WERI-Rb-1 (cell line): ENCODE results near the gene KRT82.

ENCODE experiments used
- DNase-seq: peaks from one replicate; pipeline ENCODE4 v3.0.0-alpha.2; 2020
- H3K27ac ChIP-seq: fragments of 250-450 bp; sonication (Bioruptor Pico); 2 replicates; pipeline ENCODE4 v1.5.1; 2020; ENCODE audit warnings: mild to moderate bottlenecking, moderate library complexity
- H3K27me3 ChIP-seq: fragments of 250-450 bp; sonication (Bioruptor Pico); 2 replicates; pipeline ENCODE4 v1.5.1; 2021; ENCODE audit warnings: mild to moderate bottlenecking, low read depth, moderate library complexity; ENCODE audit not compliant: insufficient read depth, severe bottlenecking
- H3K36me3 ChIP-seq: fragments of 250-450 bp; sonication (Bioruptor Pico); 2 replicates; pipeline ENCODE4 v1.5.1; 2020; ENCODE audit warnings: mild to moderate bottlenecking, moderate library complexity
- H3K4me3 ChIP-seq: 2 replicates; pipeline ENCODE4 v1.5.1; 2011; ENCODE audit warnings: low read depth, mild to moderate bottlenecking, control low read depth, low read length
- H3K9me3 ChIP-seq: fragments of 250-450 bp; sonication (Bioruptor Pico); 2 replicates; pipeline ENCODE4 v1.5.1; 2021; ENCODE audit warnings: mild to moderate bottlenecking, moderate library complexity; ENCODE audit not compliant: severe bottlenecking
- CTCF ChIP-seq: IDR thresholded peaks from 2 replicates; pipeline ENCODE4 v1.5.1; 2011; ENCODE audit warnings: low read depth, mild to moderate bottlenecking, control low read depth, inconsistent platforms, low read length

Gene KRT82

GRCh38 chr12:52446367-52447045 lies 40.4 kb upstream of the KRT82 start:
- Histone ChIP-seq H3K36me3 (no peaks in the 10 kb centered on the region), H3K4me3 (no peak overlapping the region), H3K27me3 (peaks cover 68% of the 10 kb centered on the region), H3K9me3 (no peaks in the 10 kb centered on the region), H3K27ac (no peak overlapping the region)
- no peak for TF ChIP-seq CTCF
- DNase-seq = no peak

- H3K36me3 ChIP-seq = no peaks in the 10 kb centered on the region
- DNase-seq = no peak
Observed at GRCh38 chr12:52445876-52446275, 39.7 kb upstream of the KRT82 start.

GRCh38 chr12:52444647-52445595 lies 38.8 kb upstream of the KRT82 start:
- H3K27ac ChIP-seq = no peak overlapping the region
- H3K27me3 ChIP-seq = peaks cover 84% of the 10 kb centered on the region
- no peak overlapping the region for H3K4me3 ChIP-seq
- DNase-seq = no peak
- H3K36me3 ChIP-seq = no peaks in the 10 kb centered on the region
- no peaks in the 10 kb centered on the region for H3K9me3 ChIP-seq
- TF ChIP-seq CTCF = no peak

More at GRCh38 chr12:52445876-52446275, 39.7 kb upstream of the KRT82 start:
- no peaks in the 10 kb centered on the region for H3K9me3 ChIP-seq
- no peak overlapping the region for H3K4me3 ChIP-seq
- peaks cover 74% of the 10 kb centered on the region for H3K27me3 ChIP-seq
- no peak overlapping the region for H3K27ac ChIP-seq
- TF ChIP-seq CTCF = no peak

- Histone ChIP-seq H3K36me3 (no peaks in the 10 kb centered on the region), H3K27me3 (peaks cover 93% of the 10 kb centered on the region), H3K4me3 (no peak overlapping the region), H3K9me3 (no peaks in the 10 kb centered on the region), H3K27ac (no peak overlapping the region)
- TF ChIP-seq CTCF = no peak
- DNase-seq = no peak
Observed at GRCh38 chr12:52443966-52444365, 37.8 kb upstream of the KRT82 start.

- no peak for DNase-seq
- Histone ChIP-seq H3K9me3 (no peaks in the 10 kb centered on the region), H3K36me3 (no peaks in the 10 kb centered on the region), H3K4me3 (no peak overlapping the region), H3K27ac (no peak overlapping the region), H3K27me3 (peaks cover 94% of the 10 kb centered on the region)
- no peak for TF ChIP-seq CTCF
Observed at GRCh38 chr12:52442600-52443061, 36.5 kb upstream of the KRT82 start.
